GM18511 (cell line): ENCODE measurements around the gene NOP9.

Experiments used
- ATAC-seq: cut with Tn5 transposase; IDR thresholded peaks from one replicate; pipeline ENCODE4 v1.9.1; 2021; ENCODE audit warnings: mild to moderate bottlenecking, moderate library complexity; ENCODE audit not compliant: unreplicated experiment

Gene NOP9

GRCh38 chr14:24307575-24308341, 8.1 kb downstream of the NOP9 start, which contains the start of gene CIDEB:
CIDEB (minus strand) TSS chr14:24307977; CDS start chr14:24307858, 119 bp downstream.
- ATAC-seq, result no peak

DNA sequence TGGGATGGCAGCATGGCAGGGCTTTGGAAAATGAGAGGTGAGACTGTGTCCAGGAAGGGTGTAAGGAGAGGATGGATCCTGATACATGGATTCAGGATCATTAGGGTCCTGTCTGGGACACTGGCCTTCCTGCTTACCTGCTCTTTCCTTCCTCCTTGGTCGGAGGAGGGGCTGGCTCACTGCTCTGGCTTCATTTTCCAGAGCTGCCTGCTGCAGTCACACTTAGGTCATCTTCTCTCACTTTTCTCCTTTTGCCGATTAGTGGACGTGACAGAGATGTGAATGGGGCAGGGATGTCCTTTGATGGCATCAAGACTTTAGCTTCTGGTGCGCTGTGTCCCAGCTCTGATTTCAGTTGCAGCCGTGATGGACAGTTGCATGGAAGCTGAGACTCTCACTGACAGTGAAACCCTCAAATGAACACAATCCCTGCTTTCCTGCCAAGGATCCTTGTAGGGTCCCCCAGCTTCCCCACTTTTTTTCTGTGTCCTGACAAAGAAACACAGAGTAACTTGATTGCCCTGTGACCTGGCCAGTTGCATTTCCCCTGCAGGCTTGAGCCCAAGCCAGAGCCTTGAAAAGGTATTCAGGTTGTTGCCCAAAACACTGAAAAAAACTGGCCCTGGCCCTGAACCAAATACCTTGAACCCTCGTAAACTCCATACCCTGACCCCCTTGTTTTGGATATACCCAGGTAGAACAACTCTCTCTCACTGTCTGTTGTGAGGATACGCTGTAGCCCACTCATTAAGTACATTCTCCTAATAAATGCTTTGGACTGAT, 8.9 kb downstream of the NOP9 start:
- ATAC-seq, result no peak

DNA sequence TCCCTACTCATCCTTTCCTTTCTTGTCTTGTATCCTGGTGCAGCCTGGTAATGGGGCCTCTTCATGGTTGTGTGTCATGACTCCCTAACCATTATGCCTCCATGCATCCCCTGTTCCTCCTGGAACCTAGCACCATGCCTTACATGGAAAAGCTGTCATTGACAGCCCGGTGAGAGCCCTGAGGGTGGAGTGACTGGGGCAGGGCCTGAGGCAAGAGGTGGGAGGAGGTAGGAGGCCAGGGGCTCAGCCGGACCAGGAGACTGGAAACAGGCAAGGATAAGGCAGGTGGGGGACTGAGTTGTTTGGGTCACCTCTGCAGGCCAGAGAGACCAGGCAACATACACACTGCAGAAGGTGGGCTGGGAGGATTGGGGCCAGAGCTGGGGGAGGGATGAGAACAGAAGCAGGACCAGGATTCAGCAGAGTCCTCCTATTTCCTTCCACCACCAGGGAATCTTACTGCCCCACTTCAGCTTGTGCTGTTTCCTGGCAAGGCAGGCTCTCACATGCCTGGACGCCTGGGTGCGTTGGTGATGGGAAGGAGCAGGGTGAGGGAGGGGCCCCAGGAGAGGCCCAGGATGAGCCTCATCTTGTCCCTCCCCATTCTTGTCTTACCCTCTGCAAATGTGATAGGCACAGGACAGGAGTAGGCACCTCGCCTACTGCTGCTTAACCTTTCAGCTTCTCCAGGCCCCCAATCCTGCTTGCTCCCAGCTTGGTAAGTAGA, 10.1 kb downstream of the NOP9 start, which contains the start of gene LTB4R2:
TSS of gene LTB4R2 (plus strand) at position 603 of the 727 bp plus-strand sequence. CDS start 525 bp downstream, outside the sequence.
- no peak for ATAC-seq

DNA sequence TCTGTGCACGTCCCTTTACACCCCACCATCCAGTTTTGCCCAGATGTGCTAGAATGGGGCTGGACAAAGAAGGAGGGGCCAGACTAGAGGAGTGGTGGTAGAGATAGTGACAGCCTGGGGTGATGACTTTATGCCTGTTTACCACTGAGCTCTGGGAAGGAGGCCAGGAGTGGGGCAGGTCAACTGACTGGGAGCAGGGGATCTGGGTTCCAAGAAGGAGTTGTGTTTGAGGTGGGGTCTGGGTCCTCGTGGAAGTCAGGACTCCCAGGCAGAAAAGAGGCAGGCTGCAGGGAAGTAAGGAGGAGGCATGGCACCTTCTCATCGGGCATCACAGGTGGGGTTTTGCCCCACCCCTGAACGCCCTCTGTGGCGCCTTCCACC, 10.6 kb downstream of the NOP9 start:
- no peak for ATAC-seq

- ATAC-seq, result peak; percentile 76
Observed at GRCh38 chr14:24310646-24311604, 11.3 kb downstream of the NOP9 start, which contains the start of gene LTB4R. LTB4R (plus strand) TSS chr14:24311502; CDS start chr14:24315652, 4,150 bp downstream.

DNA sequence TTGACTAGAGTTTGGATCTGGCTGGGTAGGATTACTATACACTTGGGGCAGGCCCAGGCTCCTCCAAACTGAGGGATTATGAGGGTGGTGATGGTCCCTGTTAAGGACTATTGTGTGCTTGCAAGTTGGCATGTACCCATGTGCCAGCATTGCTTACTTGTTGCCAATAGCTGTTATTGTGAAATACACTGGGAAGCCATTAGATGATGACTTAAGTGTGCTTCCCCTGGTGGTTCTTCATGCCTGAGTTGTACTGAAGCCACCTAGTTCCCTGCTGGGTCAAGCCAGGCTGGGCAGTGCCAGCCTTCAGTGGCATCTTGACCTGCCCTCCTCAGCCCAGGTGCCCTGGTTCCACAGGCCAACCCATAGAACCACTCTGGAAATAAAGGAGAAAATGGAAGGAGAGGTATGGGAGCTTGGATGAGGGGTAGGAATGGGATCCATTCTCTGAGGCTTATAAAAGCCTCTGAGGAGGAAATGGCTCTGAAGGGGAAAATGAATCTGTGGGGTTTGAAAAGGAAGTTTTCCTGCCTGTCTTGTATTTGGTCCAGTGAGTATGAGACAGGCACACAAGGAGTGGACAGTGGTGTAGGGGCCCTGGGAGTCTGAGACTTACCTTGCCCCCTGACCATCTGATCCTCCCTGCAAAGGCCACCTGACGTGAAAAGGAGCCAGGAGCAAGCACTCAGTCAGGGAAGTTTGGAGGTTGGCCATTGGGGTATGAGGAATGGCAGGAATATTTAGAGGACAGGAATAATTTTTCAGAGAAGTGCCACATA, 12.4 kb downstream of the NOP9 start:
- ATAC-seq, result no peak

GRCh38 chr14:24312736-24313507, 13.3 kb downstream of the NOP9 start:
- no peak for ATAC-seq

DNA sequence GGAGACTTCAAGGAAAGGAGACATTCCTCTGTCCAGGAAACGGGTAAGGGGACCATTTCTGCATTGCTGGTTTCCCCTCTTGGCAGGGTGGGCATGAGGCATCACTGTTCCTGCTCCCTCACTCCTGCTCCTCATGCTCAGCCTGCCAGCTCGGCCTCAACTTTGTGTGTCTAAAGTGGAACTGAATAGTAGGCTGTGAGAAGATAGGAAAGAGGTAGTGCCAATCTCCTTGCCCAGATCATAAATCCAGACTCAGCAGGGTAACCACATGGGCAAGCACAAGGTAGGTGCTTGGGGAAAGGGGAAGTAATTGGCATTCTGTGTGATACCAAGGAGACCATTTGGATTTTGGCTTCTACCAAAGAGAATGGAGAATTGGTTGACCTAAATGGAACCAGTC, 14.3 kb downstream of the NOP9 start:
- no peak for ATAC-seq

DNA sequence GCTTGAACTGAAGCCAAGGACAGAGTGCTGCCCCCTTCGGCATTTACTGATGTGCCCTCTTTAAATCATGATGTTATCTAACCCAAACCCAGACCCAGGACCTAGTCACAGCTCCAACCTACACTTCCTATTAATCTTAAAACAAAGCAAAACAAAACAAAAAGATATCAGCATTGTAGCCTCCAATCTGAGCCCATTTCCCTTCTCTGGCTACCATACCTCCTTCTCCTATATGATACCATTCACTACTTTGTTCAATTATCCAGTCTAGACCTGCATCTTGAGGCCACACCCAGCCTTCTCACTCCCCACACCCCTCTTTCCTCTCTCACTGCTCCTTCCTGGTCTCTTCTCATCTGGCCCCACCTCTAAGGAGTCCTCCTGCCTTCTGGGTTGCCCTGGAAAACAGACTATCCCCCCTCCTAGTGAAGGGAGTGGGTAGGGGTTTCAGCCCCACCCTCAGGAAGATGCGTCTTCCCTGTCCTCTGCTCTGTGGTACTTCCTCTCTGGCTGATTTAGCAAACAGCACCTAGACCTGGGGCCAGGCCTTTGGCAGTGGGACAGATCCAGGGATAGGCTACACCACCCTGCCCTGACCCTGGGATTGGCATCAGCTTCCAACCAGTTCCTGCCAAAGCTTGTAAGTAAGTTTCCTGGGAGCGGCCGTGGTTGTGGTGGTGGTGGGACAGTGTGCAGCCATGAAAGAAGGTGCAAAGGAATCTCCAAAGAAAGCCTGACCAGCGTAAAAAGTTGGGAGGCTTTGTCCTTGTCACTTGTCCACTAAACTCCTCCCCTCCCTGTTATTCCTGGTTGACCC, 14.9 kb downstream of the NOP9 start:
- no peak for ATAC-seq

- ATAC-seq, result no peak
Observed at GRCh38 chr14:24315243-24315806, 15.7 kb downstream of the NOP9 start.

DNA sequence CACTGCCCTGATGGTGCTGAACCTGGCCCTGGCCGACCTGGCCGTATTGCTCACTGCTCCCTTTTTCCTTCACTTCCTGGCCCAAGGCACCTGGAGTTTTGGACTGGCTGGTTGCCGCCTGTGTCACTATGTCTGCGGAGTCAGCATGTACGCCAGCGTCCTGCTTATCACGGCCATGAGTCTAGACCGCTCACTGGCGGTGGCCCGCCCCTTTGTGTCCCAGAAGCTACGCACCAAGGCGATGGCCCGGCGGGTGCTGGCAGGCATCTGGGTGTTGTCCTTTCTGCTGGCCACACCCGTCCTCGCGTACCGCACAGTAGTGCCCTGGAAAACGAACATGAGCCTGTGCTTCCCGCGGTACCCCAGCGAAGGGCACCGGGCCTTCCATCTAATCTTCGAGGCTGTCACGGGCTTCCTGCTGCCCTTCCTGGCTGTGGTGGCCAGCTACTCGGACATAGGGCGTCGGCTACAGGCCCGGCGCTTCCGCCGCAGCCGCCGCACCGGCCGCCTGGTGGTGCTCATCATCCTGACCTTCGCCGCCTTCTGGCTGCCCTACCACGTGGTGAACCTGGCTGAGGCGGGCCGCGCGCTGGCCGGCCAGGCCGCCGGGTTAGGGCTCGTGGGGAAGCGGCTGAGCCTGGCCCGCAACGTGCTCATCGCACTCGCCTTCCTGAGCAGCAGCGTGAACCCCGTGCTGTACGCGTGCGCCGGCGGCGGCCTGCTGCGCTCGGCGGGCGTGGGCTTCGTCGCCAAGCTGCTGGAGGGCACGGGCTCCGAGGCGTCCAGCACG, 16.4 kb downstream of the NOP9 start:
- ATAC-seq, result no peak

- ATAC-seq, result no peak
Observed at GRCh38 chr14:24316597-24316950, 16.9 kb downstream of the NOP9 start.

GRCh38 chr14:24317141-24317928, 17.7 kb downstream of the NOP9 start:
- ATAC-seq, result no peak

DNA sequence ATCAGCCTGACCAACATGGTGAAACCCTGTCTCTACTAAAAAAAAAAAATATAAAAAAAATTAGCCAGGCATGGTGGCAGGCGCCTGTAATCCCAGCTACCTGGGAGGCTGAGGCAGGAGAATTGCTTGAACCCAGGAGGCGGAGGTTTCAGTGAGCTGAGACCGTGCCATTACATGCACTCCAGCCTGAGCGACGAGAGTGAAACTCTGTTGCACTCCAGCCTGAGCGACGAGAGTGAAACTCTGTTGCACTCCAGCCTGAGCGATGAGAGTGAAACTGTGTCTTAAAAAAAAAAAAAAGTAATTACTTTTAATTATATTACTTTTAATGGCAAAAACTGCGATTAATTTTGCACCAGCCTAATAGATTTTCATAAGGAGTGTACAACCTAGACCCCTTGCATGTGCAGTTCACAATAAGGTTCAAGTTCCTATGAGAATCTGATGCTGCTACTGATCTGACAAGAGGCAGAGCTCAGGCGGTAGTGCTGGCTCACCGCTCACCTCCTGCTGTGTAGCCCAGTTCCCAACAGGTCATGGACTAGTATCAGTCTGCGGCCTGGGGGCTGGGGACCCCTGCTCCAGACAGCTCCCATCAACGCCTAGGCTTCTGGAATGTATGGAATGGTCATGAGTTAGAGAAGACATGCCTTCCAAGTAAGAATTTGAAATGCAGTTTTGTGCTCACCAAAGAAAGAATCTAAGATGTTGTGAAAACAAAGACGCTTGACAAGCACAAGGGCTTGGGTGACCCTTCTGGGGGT, 21.7 kb downstream of the NOP9 start:
- ATAC-seq, result no peak

DNA sequence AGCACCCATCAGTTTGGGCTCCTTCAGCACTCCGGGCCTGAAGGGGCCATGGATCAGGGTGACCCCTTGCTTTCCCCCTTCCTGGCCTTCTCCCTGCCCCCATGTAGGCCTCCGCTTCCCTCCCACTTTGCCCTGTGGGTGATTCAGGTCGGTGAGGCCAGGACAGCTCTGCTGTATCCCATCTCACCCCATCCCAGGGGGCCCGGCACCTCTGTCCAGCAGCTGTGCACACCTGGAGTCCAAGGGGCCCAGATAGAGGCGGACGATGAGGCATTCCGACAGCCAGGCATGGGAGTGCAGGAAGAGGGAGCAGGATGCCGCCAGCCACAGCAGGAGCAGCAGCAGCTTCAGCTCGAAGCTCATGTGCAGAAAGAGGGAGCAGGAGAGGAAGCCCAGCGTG, 23.0 kb downstream of the NOP9 start:
- ATAC-seq, result no peak
